BE2C (cell line): ENCODE data around the gene NMNAT1.

Source experiments
- DNase-seq: peaks from one replicate; pipeline ENCODE4 v3.0.0-alpha.2; 2020
- H3K27me3 ChIP-seq: fragments of 250-450 bp; sonication (Bioruptor Pico); 2 replicates; pipeline ENCODE4 v1.5.1; 2020; ENCODE audit warnings: mild to moderate bottlenecking
- H3K36me3 ChIP-seq: fragments of 250-450 bp; sonication (Bioruptor Pico); 2 replicates; pipeline ENCODE4 v1.5.1; 2020; ENCODE audit warnings: mild to moderate bottlenecking
- H3K4me1 ChIP-seq: fragments of 250-450 bp; sonication (Bioruptor Pico); 2 replicates; pipeline ENCODE4 v1.5.1; 2020
- H3K4me3 ChIP-seq: 2 replicates; pipeline ENCODE4 v1.5.1; 2011; ENCODE audit warnings: low read depth, low read length
- H3K9me3 ChIP-seq: fragments of 250-450 bp; sonication (Bioruptor Pico); 2 replicates; pipeline ENCODE4 v1.5.1; 2020
- CTCF ChIP-seq: IDR thresholded peaks from 2 replicates; pipeline ENCODE4 v1.5.1; 2012; ENCODE audit warnings: mild to moderate bottlenecking, low read depth, low read length

NMNAT1 gene

GRCh38 chr1:10031461-10031860 is 88.2 kb downstream of the NMNAT1 start:
- Histone ChIP-seq H3K4me1 (no peaks in the 10 kb centered on the region), H3K4me3 (no peak overlapping the region), H3K36me3 (no peaks in the 10 kb centered on the region), H3K9me3 (no peaks in the 10 kb centered on the region), H3K27me3 (no peaks in the 10 kb centered on the region)
- no peak for DNase-seq
- TF ChIP-seq CTCF = no peak

- no peaks in the 10 kb centered on the region for H3K4me1 ChIP-seq
- H3K36me3 ChIP-seq = no peaks in the 10 kb centered on the region
- H3K27me3 ChIP-seq = no peaks in the 10 kb centered on the region
- DNase-seq = peak; percentile 95
- peak; percentile 59 for TF ChIP-seq CTCF
- peak within 1 kb of the TSS; percentile 88 for H3K4me3 ChIP-seq
- no peaks in the 10 kb centered on the region for H3K9me3 ChIP-seq
Measured at GRCh38 chr1:10032590-10033358, 89.5 kb downstream of the NMNAT1 start, which contains the start of gene UBE4B. Gene UBE4B, plus strand, starts transcription at chr1:10032958. Its CDS starts 713 bp downstream, at chr1:10033671.

GRCh38 chr1:10033359-10033845 is 90.1 kb downstream of the NMNAT1 start:
- TF ChIP-seq CTCF = no peak
- peak; percentile 10 for DNase-seq

More at GRCh38 chr1:10033359-10033845, 90.1 kb downstream of the NMNAT1 start:
- Histone ChIP-seq H3K27me3 (no peaks in the 10 kb centered on the region), H3K4me3 (peak overlapping the region; percentile 88), H3K4me1 (no peaks in the 10 kb centered on the region), H3K36me3 (no peaks in the 10 kb centered on the region), H3K9me3 (no peaks in the 10 kb centered on the region)
